ENCODE data around the gene CRYL1. TPM values are rescaled to one million over a fixed set of nuclear protein-coding genes. Genes with fewer than 3 reads are reported as not detected.

CRYL1 gene
- total RNA-seq, 1 donor from 2014 or later = 13.1 TPM

- Histone ChIP-seq H3K27me3 (no peaks in the 10 kb centered on the region), H3K4me3 (no peak overlapping the region), H3K27ac (no peak overlapping the region), H3K4me1 (no peaks in the 10 kb centered on the region), H3K9me3 (peaks cover 0 to 6% of the 10 kb centered on the region in 2 donors), H3K36me3 (peaks cover 0 to 7% of the 10 kb centered on the region in 2 donors)
- no peak for DNase-seq (ENCODE audit: low spot score in 2 of 2)
- TF ChIP-seq, protein P1, sequence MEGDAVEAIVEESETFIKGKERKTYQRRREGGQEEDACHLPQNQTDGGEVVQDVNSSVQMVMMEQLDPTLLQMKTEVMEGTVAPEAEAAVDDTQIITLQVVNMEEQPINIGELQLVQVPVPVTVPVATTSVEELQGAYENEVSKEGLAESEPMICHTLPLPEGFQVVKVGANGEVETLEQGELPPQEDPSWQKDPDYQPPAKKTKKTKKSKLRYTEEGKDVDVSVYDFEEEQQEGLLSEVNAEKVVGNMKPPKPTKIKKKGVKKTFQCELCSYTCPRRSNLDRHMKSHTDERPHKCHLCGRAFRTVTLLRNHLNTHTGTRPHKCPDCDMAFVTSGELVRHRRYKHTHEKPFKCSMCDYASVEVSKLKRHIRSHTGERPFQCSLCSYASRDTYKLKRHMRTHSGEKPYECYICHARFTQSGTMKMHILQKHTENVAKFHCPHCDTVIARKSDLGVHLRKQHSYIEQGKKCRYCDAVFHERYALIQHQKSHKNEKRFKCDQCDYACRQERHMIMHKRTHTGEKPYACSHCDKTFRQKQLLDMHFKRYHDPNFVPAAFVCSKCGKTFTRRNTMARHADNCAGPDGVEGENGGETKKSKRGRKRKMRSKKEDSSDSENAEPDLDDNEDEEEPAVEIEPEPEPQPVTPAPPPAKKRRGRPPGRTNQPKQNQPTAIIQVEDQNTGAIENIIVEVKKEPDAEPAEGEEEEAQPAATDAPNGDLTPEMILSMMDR (IDR thresholded peaks at IDR 0.05) = no peak
- intact Hi-C loops (cut with DNase I) = no loop called here
Observed at GRCh38 chr13:20441879-20442278, 83.8 kb downstream of the CRYL1 start.

DNA sequence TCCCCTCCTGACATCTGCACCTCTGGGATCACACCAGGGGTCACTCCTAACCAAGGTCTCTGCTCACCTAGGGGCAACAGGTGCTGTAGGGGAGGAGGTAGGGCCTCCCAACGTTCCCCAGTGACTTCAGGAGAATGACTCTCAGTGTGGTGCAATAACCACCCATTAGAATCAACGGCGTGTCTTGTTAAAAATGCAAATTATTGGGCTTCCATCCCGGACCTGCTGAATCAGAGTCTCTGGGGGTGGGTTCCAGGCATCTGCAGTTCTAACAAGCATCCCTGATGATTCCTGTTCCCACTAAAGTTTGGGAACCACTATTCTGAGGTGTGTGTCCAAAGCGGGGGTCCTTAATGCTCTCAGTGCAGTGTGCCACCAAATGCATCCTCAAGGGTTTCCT, 84.6 kb downstream of the CRYL1 start:
- H3K27me3 ChIP-seq = no peaks in the 10 kb centered on the region

GRCh38 chr13:20439261-20439660, 86.4 kb downstream of the CRYL1 start:
- H3K4me3 ChIP-seq = no peak overlapping the region
- H3K9me3 ChIP-seq = no peaks in the 10 kb centered on the region
- TF ChIP-seq, protein P1 (IDR thresholded peaks at IDR 0.05) = no peak
- H3K27ac ChIP-seq = no peak overlapping the region
- no peaks in the 10 kb centered on the region for H3K4me1 ChIP-seq
- H3K27me3 ChIP-seq = no peaks in the 10 kb centered on the region
- H3K36me3 ChIP-seq = peaks cover 0 to 7% of the 10 kb centered on the region in 2 donors
- no peak for DNase-seq (ENCODE audit: low spot score in 2 of 2)
- intact Hi-C loops (cut with DNase I) = no loop called here

More for the DNA sequence above, 84.6 kb downstream of the CRYL1 start:
- Histone ChIP-seq H3K4me1 (no peaks in the 10 kb centered on the region), H3K9me3 (peaks cover 0 to 4% of the 10 kb centered on the region in 2 donors), H3K27ac (no peak overlapping the region), H3K36me3 (peaks cover 0 to 7% of the 10 kb centered on the region in 2 donors), H3K4me3 (no peak overlapping the region)
- DNase-seq (ENCODE audit: low spot score in 2 of 2) = no peak
- intact Hi-C loops (cut with DNase I) = no loop called here
- TF ChIP-seq, protein P1 (IDR thresholded peaks at IDR 0.05) = no peak

DNA sequence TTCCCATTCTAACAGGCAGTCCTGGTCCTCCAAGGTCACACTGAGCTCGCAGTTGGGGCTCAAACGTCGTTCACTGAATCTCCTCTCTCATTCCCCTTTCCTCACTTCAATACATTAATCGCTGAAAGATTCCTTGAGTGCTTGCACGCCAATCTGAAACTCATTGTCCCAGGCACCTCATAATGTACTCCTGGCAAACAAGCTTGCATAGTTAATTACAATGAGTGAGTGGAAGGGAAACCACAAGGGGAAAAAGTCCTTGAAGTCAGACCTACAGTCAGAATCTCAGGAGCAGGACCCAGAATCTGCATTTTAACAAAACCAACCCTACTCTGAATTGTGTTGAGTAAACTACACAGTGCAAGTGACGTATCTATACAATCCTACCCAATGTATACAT, 86.9 kb downstream of the CRYL1 start:
- Histone ChIP-seq H3K9me3 (no peaks in the 10 kb centered on the region), H3K27ac (no peak overlapping the region)
- intact Hi-C loops (cut with DNase I) = no loop called here

GRCh38 chr13:20436505-20436904, 89.2 kb downstream of the CRYL1 start:
- intact Hi-C loops (cut with DNase I) = no loop called here
- no peaks in the 10 kb centered on the region for H3K9me3 ChIP-seq
- no peak for DNase-seq (ENCODE audit: low spot score in 2 of 2)
- H3K27ac ChIP-seq = no peak overlapping the region
- no peak overlapping the region for H3K4me3 ChIP-seq
- TF ChIP-seq, protein P1 (IDR thresholded peaks at IDR 0.05) = no peak
- H3K36me3 ChIP-seq = peaks cover 0 to 8% of the 10 kb centered on the region in 2 donors
- H3K27me3 ChIP-seq = no peaks in the 10 kb centered on the region
- no peaks in the 10 kb centered on the region for H3K4me1 ChIP-seq

More for the DNA sequence above, 86.9 kb downstream of the CRYL1 start:
- TF ChIP-seq, protein P1 (IDR thresholded peaks at IDR 0.05) = no peak
- H3K4me3 ChIP-seq = no peak overlapping the region
- no peaks in the 10 kb centered on the region for H3K27me3 ChIP-seq
- no peak for DNase-seq (ENCODE audit: low spot score in 2 of 2)
- H3K4me1 ChIP-seq = no peaks in the 10 kb centered on the region
- H3K36me3 ChIP-seq = peaks cover 0 to 7% of the 10 kb centered on the region in 2 donors
